Fibroblast of gingiva (primary cell): ENCODE data around the gene IGIP.

Source experiments
- DNase-seq: peaks from one replicate; pipeline ENCODE4 v3.0.0-alpha.2; 2011; ENCODE audit warnings: low read depth

The IGIP gene

DNA sequence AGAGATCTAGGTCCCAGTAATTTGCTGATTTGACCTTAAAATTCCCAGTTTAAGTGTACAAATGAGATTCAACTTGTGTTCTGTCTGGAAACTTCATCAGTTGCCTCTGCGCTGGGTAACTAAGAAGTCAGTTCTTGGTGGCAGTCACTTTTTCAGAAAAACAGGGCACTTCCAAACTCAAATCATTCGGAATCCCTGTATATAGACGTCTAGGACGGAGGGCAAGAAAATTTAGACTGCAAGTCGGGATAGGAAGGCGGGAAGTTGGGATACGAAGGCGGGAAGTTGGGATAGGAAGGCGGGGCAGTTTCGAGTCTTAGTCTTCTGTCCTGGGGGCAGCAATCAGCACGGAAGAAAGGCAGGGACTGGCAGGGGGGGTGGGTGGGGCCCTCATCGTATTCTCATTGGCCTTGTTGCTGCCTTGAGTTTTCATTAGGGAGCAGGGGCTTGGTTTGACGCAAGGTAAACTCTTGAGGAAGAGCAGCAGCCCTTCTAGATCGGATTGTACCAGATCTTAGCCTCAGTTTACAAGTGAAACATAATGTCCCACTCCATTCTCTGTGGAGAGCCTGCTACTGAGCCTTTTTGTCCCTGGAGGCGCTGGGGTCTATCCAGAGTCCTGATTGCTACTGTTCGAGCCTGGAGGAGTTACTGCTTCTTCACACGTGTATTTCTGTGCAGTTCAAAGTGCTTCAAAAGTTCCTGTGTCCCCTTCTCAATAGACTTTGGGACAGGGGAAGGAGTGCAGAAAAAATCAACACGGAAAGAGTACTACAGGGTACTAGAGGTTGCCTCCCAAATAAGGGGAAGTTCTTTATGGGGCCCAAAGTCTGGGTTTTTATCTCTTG, 14.5 kb upstream of the IGIP start:
- DNase-seq, result no peak

DNA sequence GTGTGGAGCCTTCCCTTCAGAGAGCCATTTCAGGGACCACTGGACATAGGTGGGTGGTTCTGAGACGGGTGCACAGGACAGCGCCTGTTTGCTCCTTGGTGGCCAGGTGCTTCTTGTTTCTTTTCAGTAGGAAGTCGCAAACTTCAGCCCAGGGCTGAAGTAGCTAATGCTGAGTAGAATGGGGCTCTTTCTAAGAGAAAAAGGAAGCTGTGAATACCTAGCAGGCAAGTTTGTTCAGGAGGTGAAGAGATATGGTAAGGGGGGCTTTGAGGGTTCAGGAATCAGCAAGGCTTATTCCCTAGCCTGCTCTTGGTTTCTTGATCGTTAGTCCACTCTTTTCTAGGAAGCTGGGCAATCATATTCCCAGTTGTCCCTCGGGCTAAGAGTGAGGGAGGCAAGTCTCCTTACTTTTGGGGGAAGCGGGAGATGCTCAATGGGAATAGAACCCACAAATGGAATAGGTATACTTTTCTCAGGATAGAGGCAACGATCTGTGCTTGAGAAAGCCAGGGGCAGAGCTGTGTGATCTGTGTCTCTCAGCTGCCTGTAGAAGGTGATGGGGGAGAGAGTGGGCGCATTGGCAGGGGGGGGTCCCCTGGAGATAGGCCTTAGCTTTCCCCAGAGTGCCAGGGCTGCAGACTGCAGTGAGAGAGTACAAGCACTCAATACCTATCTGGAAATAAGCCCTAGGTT, 13.7 kb upstream of the IGIP start:
- no peak for DNase-seq

DNA sequence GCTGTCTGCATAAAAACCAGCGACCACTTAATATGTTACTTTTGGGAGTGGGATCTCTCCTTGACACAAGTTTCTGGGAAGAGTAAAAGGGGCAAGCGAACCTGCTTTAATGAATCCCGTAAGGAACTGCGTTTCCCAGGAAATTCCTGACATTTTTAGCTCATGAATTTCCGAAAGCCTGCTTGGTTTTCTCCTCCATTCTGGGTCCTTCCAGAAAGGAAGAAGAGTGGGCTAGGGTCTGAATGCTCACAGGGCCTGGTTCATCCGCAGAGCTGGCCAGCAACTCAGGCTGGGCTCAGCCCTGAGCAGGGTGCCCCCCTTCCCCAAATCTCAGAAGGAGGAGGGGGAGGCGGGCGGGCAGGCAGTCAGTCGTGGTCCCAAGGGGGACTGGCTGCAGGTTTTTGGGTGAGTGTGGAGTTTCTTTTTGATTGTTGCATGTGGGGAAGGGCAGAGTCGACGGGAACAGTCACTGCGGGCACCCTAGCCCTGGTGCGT, 13.0 kb upstream of the IGIP start:
- DNase-seq, result no peak

DNA sequence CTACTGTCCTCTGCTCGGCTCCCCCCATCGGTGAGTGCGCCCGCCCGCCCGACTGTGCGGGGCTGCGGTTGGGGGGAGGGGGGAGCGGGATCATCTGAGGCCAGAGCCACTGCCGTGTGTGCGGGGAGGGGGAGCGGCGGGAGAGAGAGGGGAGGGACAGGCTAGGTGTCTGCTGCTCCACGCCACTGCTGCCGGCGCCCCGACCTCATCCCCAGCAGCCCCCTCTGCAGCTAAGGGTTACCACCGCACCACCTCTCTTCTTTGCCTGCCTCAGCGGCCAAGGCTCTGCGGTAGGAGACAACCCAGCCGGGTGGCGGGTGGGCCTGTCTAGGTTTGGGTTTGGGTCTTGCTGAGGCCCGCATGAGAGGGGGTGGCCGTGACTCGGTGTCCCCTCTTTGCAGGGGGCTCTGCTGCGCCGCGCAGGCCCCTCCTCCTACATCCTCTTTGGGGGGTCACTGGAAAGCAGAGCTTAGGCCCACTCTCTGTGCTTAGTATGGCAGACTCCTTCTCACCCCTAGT, 12.5 kb upstream of the IGIP start:
- DNase-seq, result no peak

DNA sequence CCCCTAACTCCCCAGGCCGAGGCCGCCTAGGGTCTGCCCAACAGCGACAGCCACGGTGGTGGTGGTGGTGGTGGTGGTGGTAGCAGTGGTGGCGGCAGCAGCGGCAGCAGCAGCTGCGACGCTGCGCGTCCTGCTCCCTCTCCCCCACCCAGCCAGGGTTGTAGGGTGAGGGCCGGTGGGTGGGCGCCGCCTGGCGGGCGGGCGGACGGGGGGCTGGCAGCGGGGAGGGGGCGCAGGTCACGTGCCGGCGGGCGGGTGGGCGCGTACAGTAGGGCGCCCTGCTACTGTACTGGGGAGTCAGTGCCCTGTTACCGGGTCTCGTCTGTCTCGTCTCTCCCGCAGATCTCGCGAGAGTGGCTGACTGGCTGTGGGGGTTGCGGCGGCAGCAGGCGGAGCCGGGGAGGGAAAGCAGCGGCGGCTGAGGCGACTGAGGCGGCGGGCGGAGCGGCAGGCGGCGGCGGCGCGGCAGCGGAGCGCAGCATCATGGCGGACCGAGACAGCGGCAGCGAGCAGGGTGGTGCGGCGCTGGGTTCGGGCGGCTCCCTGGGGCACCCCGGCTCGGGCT, 12.0 kb upstream of the IGIP start, which contains the start of gene PURA:
PURA (plus strand) TSS at position 411 of the 565 bp plus-strand sequence; CDS start at position 484, 73 bp downstream.
- peak; percentile 92 for DNase-seq

DNA sequence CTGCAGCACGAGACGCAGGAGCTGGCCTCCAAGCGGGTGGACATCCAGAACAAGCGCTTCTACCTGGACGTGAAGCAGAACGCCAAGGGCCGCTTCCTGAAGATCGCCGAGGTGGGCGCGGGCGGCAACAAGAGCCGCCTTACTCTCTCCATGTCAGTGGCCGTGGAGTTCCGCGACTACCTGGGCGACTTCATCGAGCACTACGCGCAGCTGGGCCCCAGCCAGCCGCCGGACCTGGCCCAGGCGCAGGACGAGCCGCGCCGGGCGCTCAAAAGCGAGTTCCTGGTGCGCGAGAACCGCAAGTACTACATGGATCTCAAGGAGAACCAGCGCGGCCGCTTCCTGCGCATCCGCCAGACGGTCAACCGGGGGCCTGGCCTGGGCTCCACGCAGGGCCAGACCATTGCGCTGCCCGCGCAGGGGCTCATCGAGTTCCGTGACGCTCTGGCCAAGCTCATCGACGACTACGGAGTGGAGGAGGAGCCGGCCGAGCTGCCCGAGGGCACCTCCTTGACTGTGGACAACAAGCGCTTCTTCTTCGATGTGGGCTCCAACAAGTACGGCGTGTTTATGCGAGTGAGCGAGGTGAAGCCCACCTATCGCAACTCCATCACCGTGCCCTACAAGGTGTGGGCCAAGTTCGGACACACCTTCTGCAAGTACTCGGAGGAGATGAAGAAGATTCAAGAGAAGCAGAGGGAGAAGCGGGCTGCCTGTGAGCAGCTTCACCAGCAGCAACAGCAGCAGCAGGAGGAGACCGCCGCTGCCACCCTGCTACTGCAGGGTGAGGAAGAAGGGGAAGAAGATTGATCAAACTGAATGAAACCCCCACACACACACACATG, 11.2 kb upstream of the IGIP start:
- peak; percentile 58 for DNase-seq

DNA sequence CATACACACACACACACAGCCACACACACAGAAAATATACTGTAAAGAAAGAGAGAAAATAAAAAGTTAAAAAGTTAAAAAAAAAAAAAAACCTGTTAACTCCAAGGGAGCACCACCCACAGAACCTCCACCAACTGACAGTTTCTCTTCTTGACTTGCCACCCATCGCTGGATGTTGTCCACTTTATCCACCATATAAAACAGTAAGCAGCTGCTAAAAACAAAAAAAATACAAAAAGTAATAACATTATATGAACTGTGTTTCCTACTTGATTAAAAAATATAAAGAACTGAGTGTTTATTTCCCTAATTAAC, 10.6 kb upstream of the IGIP start:
- DNase-seq, result no peak

DNA sequence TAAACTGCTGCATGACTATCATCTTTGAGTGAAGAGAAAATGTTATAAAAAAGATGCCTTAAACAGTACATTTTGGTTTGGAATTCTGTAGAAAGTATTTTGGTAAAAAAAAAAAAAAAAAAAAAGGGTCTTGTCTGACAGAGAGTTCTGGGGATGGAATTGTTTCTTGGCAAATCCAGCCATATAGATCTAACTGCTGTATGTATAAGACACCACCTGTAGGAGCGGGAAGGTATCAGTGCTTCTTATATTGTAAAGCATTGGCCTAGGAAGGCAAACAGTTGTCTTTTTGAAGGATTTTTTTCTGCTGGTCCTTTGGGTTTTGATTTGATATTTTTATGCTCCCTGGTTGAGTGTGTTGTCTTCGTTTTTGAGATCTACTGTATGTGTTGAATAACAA, 9.0 kb upstream of the IGIP start:
- DNase-seq, result no peak

DNA sequence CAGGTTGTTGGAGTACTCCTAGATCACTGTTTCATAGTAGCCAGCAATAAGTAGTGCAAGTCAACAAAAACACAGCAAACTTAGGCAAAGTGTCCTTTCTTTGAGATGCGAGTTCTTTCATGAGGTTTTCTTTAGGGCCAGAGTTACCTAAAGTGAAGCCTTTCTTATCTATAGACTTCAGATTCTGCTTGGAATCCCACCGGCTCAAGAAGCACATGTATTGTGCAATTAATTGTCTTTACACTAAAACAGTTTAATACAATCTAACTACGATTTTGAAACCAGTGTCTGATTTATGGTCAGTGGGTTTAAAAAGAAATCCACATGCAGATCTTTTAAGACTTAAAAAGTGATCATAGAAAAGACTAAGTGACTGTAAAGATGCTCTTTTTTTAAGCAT, 8.2 kb upstream of the IGIP start:
- DNase-seq, result no peak

DNA sequence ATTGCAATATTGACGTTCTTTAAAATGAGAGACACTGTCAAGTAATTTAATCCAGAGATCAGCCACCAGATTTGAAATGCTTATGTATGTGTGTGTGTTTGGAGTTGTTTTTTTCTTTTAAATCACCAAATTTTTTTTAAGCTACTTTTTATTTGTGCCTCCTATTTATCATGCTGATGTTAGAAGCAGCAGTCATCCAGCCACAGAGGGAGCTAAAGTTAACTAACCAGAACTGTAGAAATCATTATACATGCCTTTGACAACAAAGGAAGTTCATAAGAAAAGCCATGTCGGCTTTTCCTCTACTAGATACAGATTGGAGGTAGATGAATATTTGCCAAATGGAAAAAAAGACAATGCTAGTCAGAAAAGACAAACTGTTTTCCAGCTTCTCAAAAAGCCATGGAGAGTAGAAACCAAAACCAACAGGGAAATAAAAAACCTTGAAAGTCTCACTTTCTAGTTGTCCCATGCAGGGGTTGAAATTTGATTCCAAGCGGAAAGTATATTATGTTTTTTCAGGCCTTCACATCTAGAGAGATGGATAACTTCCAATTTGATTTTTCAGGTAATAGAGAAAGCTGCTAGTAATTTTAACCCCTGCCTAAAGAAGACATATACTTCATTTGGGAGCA, 7.3 kb upstream of the IGIP start:
- DNase-seq, result no peak

DNA sequence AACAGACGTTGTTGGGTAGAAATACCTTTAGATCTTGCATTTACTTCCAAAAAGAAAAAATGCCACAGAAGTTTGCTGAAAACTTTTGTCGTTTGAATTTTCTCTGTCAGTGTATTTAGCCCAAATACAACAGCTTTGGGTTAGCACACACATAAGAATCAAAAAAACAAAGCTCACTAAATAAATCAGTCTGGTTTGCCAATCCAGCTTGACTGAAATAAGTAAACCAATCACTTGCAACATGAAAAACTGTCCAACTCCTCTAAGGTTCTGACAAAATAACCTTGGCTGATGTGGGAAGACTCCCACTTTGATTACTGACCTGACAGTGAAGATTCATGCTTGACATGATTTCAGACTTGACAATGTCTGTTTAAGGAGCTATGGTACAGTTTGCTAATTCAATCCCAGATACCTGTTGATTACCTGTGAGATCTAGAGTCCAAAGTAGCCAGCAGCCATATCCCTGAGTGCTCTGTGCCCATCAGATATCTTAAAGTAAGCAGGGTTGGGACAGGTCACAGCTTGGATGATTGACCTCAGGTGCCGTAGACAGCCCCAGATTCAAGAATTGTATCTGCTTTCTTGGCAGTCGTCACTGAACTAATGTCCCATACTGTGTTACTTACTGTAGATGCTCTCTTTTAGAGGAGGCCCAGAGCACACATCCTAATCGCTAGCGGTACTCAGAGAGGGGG, 727 bp downstream of the IGIP start:
- DNase-seq, result no peak

DNA sequence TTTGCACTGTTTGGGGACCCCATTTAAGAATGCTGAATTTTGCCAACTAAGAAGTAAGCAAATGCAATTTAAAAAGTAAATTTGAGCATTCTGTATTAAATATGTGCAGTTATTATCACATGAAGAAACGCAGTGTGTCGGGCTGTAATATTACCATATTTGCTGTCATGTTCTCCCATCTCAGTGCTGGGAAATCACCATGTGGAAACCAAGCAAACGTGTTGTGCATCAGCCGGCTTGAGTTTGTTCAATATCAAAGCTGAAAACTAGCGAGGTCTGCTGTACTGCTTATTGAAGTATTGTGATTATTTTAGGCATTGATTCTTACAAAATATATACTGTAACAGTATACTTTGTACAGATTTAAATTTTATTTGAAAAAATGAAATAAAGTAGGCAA, 2.6 kb downstream of the IGIP start:
- no peak for DNase-seq

DNA sequence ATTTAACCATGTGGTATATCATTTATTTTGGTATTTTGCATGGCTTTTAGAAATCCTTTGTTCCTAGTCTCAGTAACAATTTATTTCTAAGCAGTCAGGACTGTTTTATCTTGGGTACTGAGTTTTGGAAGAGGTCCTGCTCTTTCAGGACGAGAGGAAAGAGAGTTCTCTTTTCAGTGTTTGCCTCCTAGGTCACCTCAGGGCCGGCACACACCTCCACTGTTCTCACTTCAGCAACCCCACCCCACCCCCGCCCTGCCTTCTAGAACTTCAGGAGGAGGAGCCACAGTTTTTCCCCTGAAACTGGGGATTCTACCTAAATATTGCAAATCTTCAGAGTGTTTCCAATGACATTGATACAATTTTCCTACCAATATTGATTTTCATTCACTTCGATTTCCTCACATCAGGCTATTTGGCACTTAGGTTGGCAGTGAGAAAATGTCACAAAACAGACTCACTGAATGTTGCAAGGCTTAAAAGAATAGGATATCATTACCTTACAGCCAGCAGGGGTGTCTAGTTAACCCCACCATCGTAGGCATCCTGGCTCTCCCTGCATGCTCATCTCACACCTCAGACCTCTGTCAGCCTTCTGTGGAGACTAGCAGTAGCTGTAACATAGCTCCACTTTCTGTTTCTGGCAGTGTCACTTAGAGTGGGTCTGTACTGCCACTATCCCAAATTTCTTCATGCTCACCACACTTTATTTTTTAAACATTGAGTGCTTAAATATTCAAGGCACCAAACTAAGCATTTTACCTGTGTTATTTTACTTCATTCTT, 5.4 kb downstream of the IGIP start:
- no peak for DNase-seq

DNA sequence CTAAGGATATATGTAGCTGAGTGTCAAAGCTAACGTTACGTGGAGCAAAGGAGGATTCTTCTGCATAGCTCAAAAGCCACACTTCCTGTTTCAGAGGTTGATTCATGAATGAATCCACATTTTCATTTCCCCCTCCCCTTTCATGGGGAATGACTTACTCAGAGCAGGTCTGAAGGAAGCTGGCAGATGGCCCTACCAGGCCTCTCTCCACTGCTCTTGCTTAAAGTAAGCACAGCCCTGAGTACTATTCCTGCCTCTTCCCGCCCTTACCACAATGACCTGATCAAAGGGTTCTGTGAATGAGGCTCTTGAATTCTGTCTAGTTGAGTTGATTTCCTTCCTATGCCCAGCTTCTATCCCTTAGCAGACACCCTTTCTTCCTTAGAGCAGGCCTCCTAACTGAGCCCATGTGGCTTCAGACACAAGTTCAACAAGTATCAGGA, 6.3 kb downstream of the IGIP start:
- DNase-seq, result peak; percentile 73

DNA sequence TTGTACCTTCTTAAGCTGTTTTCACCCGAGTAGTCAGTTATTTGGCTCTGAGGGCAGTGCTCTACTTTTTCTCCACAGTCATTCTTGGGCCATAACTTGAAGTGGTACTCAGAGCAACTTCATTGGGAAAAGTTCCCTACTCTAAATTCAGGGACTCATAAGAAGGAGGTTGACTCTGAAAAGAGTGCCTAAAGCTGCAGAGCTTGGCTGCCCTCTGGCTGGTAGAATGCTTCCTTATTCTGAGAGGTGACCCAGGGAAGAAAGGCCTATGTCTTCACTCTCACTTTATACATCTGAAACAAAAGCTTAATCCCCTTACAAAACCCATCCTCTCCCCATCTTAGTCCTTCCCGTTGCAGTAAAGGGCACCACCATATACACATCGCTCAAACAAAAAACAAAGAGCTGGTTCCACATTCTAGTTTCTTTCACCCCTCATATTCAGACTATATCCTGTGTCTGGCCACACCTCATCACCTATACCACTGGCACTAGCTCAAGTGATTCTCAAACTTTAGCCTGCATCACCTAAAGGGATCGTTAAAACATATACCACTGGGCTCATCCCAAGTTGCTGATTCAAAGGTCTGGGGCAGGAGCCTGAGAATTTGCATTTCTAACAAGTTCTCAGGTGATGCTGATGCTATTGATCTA, 7.9 kb downstream of the IGIP start:
- DNase-seq, result no peak

DNA sequence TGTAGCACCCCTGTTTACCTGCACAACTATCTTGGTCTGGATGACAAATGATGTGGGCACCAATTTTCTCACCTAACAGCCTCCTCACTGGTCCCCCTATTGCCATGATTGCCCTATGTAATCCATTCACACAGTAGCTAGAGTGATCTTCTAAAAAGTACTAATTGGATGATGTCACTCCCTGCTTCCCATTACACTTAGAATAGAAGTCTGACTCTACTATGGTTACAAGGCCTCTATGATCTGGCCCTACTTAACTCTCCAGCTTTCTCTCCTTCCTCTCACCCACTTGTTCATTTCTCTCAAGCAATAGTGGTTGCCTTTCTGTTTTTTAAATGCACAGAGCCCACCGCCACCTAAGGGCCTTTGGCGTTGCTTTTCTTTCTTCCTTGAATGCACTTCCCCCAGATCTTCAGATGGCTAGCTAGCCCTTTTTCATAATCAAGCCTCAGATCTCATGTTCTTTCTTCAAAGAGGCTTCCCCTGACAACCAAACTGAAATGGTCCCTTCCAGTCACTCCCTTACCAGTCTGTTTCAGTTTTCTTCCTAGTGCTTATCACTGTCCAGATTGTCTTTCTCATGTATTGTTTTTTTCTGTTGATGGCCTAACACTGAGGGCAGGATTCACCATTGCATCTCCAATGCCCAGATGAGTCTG, 8.7 kb downstream of the IGIP start:
- no peak for DNase-seq

DNA sequence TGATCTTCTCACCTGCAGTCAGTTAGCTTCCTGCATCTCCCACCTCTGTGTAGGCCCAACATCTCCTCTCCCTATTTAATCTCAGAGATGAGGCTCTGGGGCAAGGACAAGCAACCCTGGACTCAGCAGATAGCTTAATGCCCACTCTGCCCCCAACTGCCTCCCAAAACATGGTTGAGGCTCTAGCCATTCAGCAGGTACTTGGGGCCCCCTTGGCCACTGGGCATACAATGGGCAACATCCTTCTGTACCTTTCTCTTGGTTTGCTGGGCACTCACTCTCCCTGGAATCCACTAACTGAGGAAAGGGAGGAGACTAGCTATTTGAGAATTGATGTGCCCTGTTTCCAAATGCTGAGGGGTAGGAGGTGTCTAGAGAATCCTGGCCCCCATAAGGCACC, 9.4 kb downstream of the IGIP start:
- no peak for DNase-seq

DNA sequence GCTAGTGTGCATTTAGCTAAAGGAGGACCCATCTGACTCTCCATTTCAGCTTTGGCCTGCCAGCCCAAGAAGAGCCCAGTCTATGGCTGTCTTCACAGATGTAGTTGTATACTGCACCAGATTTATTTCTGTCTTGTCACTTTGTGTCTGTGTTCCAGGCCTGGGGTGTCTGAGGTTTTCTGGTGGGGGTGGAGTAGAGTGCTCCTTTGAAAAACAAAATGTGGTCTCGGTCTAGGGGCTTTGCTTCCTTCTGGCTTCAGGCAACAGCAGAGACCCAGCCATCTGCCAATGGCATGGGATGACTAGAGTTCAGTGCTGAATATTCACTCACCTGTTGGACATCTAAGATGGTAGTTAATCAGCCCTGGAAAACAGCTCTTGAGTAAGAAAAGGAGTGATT, 10.9 kb downstream of the IGIP start:
- no peak for DNase-seq

DNA sequence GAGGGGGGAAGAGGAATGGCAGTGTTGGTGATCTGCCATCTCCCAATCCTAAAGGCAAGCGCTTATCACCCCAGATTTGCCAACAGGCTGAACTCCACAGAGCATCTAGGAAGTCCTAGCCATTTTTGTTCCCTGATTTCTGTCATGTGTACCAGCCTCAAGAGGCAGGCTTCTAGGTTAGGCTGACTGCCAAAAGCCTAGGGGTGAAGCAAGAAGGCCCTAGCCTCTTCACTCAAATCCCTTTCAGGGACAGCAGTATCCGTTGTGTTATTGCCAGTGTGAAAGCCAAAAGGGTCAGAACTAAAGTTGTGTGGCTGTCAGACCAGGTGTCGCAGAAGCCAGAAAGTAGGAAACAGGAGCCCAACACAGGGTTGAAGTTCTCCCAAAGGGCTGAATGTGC, 14.7 kb downstream of the IGIP start:
- peak; percentile 14 for DNase-seq
